GM21786 (cell line): ENCODE measurements around the gene SLC6A6.
"Not testable (repeated sequence)": the region's sequence is repeated elsewhere in the genome, so short reads cannot be mapped to it uniquely, and the experiment has no call there.

ENCODE experiments used
- ATAC-seq: cut with Tn5 transposase; IDR thresholded peaks from one replicate; pipeline ENCODE4 v1.9.1; 2021; ENCODE audit not compliant: unreplicated experiment

SLC6A6 gene

GRCh38 chr3:14505001-14505802 lies 102.8 kb downstream of the SLC6A6 start:
- ATAC-seq, result no peak

- no peak for ATAC-seq
These were observed 103.5 kb downstream of the SLC6A6 start for GRCh38 chr3:14505803-14506500.

GRCh38 chr3:14506626-14507304 lies 104.4 kb downstream of the SLC6A6 start:
- ATAC-seq, result no peak

GRCh38 chr3:14507305-14507741 lies 104.9 kb downstream of the SLC6A6 start:
- no peak for ATAC-seq

GRCh38 chr3:14507757-14508504 lies 105.5 kb downstream of the SLC6A6 start:
- ATAC-seq, result no peak

- ATAC-seq, result no peak
These were observed 106.1 kb downstream of the SLC6A6 start for GRCh38 chr3:14508505-14508819.

- ATAC-seq, result peak; percentile 53
These were observed 106.8 kb downstream of the SLC6A6 start for GRCh38 chr3:14508966-14509795.

GRCh38 chr3:14509796-14510100 lies 107.3 kb downstream of the SLC6A6 start:
- ATAC-seq, result no peak

- ATAC-seq, result no peak
These were observed 108.6 kb downstream of the SLC6A6 start for GRCh38 chr3:14510838-14511622.

GRCh38 chr3:14511623-14512280 lies 109.3 kb downstream of the SLC6A6 start:
- no peak for ATAC-seq

- ATAC-seq, result no peak
These were observed 110.0 kb downstream of the SLC6A6 start for GRCh38 chr3:14512281-14512941.

GRCh38 chr3:14512942-14513327 lies 110.5 kb downstream of the SLC6A6 start:
- ATAC-seq, result no peak

GRCh38 chr3:14513566-14514322 lies 111.3 kb downstream of the SLC6A6 start:
- ATAC-seq, result no peak

GRCh38 chr3:14514323-14514720 lies 111.9 kb downstream of the SLC6A6 start:
- ATAC-seq, result no peak

- ATAC-seq, result not testable (repeated sequence)
These were observed 113.1 kb downstream of the SLC6A6 start for GRCh38 chr3:14515526-14515925.

GRCh38 chr3:14516738-14517345 lies 114.4 kb downstream of the SLC6A6 start:
- no peak for ATAC-seq

- ATAC-seq, result no peak
These were observed 115.4 kb downstream of the SLC6A6 start for GRCh38 chr3:14517601-14518431.
